CD4-positive, alpha-beta T cell (primary cell): ENCODE data around the gene PIEZO1. TPM values are rescaled to one million over a fixed set of nuclear protein-coding genes. Genes with fewer than 3 reads are reported as not detected.

Source experiments
- ATAC-seq: fragments of 200-7000 bp; cut with Tn5 transposase; one replicate; pipeline ENCODE4 v1.10.0; 2022; ENCODE audit warnings: mild to moderate bottlenecking; ENCODE audit not compliant: poor library complexity
- CTCF ChIA-PET: fragments of 350-600 bp; sonication (Branson Sonifier 250); formaldehyde crosslinking; loops from one replicate; lab custom pipeline; 2021; ENCODE audit warnings: antibody characterized with exemption, inconsistent platforms; lab: Charles Lee
- POLR2A ChIA-PET: fragments of 350-600 bp; sonication (Branson Sonifier 250); formaldehyde crosslinking; loops from one replicate; lab custom pipeline; 2021; ENCODE audit warnings: antibody characterized with exemption, inconsistent platforms; lab: Charles Lee
- DNase-seq, 14 experiments: peaks; one replicate each; pipeline ENCODE4 v3.0.0-alpha.2; 2013 to 2020; ENCODE audit warnings: mixed read lengths in 2 of 14
- H3K27ac ChIP-seq, 2 donors: one replicate each; pipeline versions ENCODE4 v1.5.1 to v1.7.0; 2013; ENCODE audit warnings: low read length in 2 of 2, low read depth in 1 of 2, mild to moderate bottlenecking in 1 of 2
- H3K27me3 ChIP-seq, 2 experiments: 1 replicate in 1 of 2; 2 replicates in 1 of 2; pipeline versions ENCODE4 v1.6.1 to v1.7.0; 2013; ENCODE audit warnings: low read length in 2 of 2, control low read depth in 1 of 2, mild to moderate bottlenecking in 1 of 2, moderate library complexity in 1 of 2; ENCODE audit not compliant: insufficient read depth in 2 of 2, control insufficient read depth in 1 of 2
- H3K36me3 ChIP-seq: one replicate; pipeline ENCODE4 v1.6.1; 2013; ENCODE audit warnings: low read length, control low read depth; ENCODE audit not compliant: insufficient read depth
- H3K4me1 ChIP-seq: one replicate; pipeline ENCODE4 v1.6.1; 2013; ENCODE audit warnings: low read length, control low read depth; ENCODE audit not compliant: insufficient read depth
- H3K4me3 ChIP-seq: one replicate; pipeline ENCODE4 v1.5.1; 2013; ENCODE audit warnings: mild to moderate bottlenecking, low read length, moderate library complexity
- H3K9me3 ChIP-seq, 2 experiments: 1 replicate in 1 of 2; 2 replicates in 1 of 2; pipeline versions ENCODE4 v1.6.1 to v1.7.0; 2013; ENCODE audit warnings: low read length in 2 of 2, mild to moderate bottlenecking in 2 of 2, control low read depth in 1 of 2, moderate library complexity in 1 of 2; ENCODE audit not compliant: control insufficient read depth in 1 of 2, insufficient read depth in 1 of 2
- H3K27ac Mint-ChIP-seq: one replicate; pipeline ENCODE4 v1.8.0; 2020; ENCODE audit warnings: mixed read lengths
- H3K27me3 Mint-ChIP-seq: one replicate; pipeline ENCODE4 v1.8.0; 2021; ENCODE audit warnings: mixed read lengths
- H3K36me3 Mint-ChIP-seq: one replicate; pipeline ENCODE4 v1.8.0; 2021; ENCODE audit warnings: low read depth, mixed read lengths
- H3K4me1 Mint-ChIP-seq: one replicate; pipeline ENCODE4 v1.8.0; 2021; ENCODE audit warnings: low read depth, mixed read lengths
- H3K4me3 Mint-ChIP-seq: one replicate; pipeline ENCODE4 v1.8.0; 2020; ENCODE audit warnings: mild to moderate bottlenecking, mixed read lengths
- H3K9me3 Mint-ChIP-seq: one replicate; pipeline ENCODE4 v1.8.0; 2020; ENCODE audit warnings: mixed read lengths
- CTCF ChIP-seq: fragments of 200-600 bp; IDR thresholded peaks from one replicate; pipeline ENCODE4 v1.8.0; 2022; ENCODE audit warnings: antibody characterized with exemption, mild to moderate bottlenecking
- intact Hi-C, 2 experiments: fragments of 100-400 bp; cut with DNase I in 1 of 2; cut with micrococcal nuclease in 1 of 2; formaldehyde crosslinking; loops; one replicate each; pipeline versions ENCODE4 v1.15.1 to v1.9.0; 2023 to 2025; cut with DNase I, micrococcal nuclease
- total RNA-seq, 174 experiments: library from RNA in 2 of 174; stranded (reverse) in 2 of 174; gene quantifications; one replicate each; pipeline ENCODE4 v1.2.3 and lab custom pipeline; 2021 to 2026

Gene PIEZO1
- total RNA-seq, 2 experiments from 2014 or later = 142 to 146 TPM

- Mint-ChIP-seq H3K27me3 (no peaks in the 10 kb centered on the region), H3K4me1 (peaks cover 41% of the 10 kb centered on the region), H3K36me3 (no peaks in the 10 kb centered on the region), H3K27ac (peak overlapping the region; percentile 44), H3K4me3 (peak overlapping the region; percentile 67), H3K9me3 (no peaks in the 10 kb centered on the region)
- H3K4me3 ChIP-seq = no peak overlapping the region
- H3K27ac ChIP-seq = no peak overlapping the region
- H3K4me1 ChIP-seq = peaks cover 56% of the 10 kb centered on the region
- ChIA-PET CTCF (interaction anchor here (1.8 kb wide), 1 partner anchor 50 kb away, joined by 7 read pairs; no protein-coding TSS in a partner anchor), POLR2A (interaction anchor here (1.0 to 1.5 kb wide), 2 partner anchors 13 to 15 kb away, joined by 4 to 7 read pairs; partner anchors contain the start of gene CDT1)
- no peak for TF ChIP-seq CTCF
- DNase-seq (no peak), ATAC-seq (no peak)
- H3K27me3 ChIP-seq = no peaks in the 10 kb centered on the region
- intact Hi-C loops = loop anchor here in 1 of 2 experiments (2.0 kb wide), 1 partner anchor 15 kb away; the partner anchor contains the start of gene CDT1
- no peaks in the 10 kb centered on the region for H3K9me3 ChIP-seq
- H3K36me3 ChIP-seq = no peaks in the 10 kb centered on the region
Observed at GRCh38 chr16:88787579-88788314, 2.7 kb upstream of the PIEZO1 start.

- no peak overlapping the region for H3K4me3 ChIP-seq
- intact Hi-C loops = loop anchor here (1.0 kb wide), 2 partner anchors 41 to 47 kb away; no protein-coding TSS in a partner anchor
- H3K9me3 ChIP-seq = no peaks in the 10 kb centered on the region
- ChIA-PET CTCF (interaction anchor here (1.0 to 7.0 kb wide), 2 partner anchors 10 to 48 kb away, joined by 4 to 58 read pairs; no protein-coding TSS in a partner anchor), POLR2A (interaction anchor here (0.8 to 5.9 kb wide), 4 partner anchors 8 to 39 kb away, joined by 3 to 39 read pairs (median 8); partner anchors contain the start of genes APRT and CDT1)
- H3K27ac Mint-ChIP-seq = no peak overlapping the region
- H3K27me3 Mint-ChIP-seq = no peaks in the 10 kb centered on the region
- H3K9me3 Mint-ChIP-seq = no peaks in the 10 kb centered on the region
- no peaks in the 10 kb centered on the region for H3K36me3 ChIP-seq
- H3K27ac ChIP-seq = peak overlapping the region in 1 of 2 donors; percentile 75
- no peaks in the 10 kb centered on the region for H3K27me3 ChIP-seq
- ATAC-seq (no peak), DNase-seq (no peak)
- peaks cover 57% of the 10 kb centered on the region for H3K4me1 ChIP-seq
- H3K4me3 Mint-ChIP-seq = no peak overlapping the region
- peaks cover 47% of the 10 kb centered on the region for H3K4me1 Mint-ChIP-seq
- no peaks in the 10 kb centered on the region for H3K36me3 Mint-ChIP-seq
- TF ChIP-seq CTCF = no peak
Observed at GRCh38 chr16:88784856-88785105, 239 bp downstream of the PIEZO1 start.

GRCh38 chr16:88784074-88784855 is 755 bp downstream of the PIEZO1 start:
- ChIA-PET CTCF (interaction anchor here (1.0 to 7.0 kb wide), 2 partner anchors 10 to 47 kb away, joined by 4 to 58 read pairs; no protein-coding TSS in a partner anchor), POLR2A (interaction anchor here (0.6 to 5.9 kb wide), 6 partner anchors 8 to 433 kb away, joined by 3 to 39 read pairs (median 4); partner anchors contain the start of genes APRT and ZNF778)
- H3K4me3 Mint-ChIP-seq = peak overlapping the region; percentile 89
- Histone ChIP-seq H3K4me3 (peak overlapping the region; percentile 63), H3K27ac (peak overlapping the region; percentile 75 to 77), H3K27me3 (no peaks in the 10 kb centered on the region), H3K9me3 (no peaks in the 10 kb centered on the region), H3K36me3 (no peaks in the 10 kb centered on the region), H3K4me1 (peaks cover 57% of the 10 kb centered on the region)
- peak; percentile 40 for TF ChIP-seq CTCF
- no peaks in the 10 kb centered on the region for H3K27me3 Mint-ChIP-seq
- H3K27ac Mint-ChIP-seq = peak overlapping the region; percentile 89
- H3K4me1 Mint-ChIP-seq = peaks cover 47% of the 10 kb centered on the region
- no peaks in the 10 kb centered on the region for H3K36me3 Mint-ChIP-seq
- peak in 6 of 14 experiments; percentile 36 to 75 (median 50) for DNase-seq
- intact Hi-C loops = no loop called here
- ATAC-seq = no peak
- H3K9me3 Mint-ChIP-seq = no peaks in the 10 kb centered on the region
